ENCODE measurements around the gene CDH12. TPM values are rescaled to one million over a fixed set of nuclear protein-coding genes. Genes with fewer than 3 reads are reported as not detected.
"Not testable (repeated sequence)": the region's sequence is repeated elsewhere in the genome, so short reads cannot be mapped to it uniquely, and the experiment has no call there.

Gene CDH12
- total RNA-seq, 2 experiments from 2014 or later = not detected

DNA sequence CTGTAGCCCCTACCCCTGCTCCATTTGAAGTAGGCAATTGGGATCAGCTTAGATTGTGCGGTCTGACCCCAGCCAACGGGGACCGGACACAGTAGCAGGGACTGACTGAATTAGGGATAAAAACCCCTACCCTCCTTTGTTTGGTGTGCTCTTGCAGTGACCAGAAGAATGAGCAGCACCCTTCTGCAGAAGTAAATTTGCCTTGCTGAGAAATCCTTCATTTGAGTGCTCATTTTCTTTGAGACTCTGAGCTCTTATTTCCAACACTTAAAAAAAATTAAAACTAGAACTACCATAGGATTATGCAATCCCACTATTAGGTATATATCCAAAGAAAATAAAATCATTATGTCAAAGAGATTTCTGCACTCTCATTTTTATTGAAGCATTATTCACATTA lies 560.0 kb downstream of the CDH12 start:
- Mint-ChIP-seq H3K27me3 (ENCODE audit: low read depth) (no peaks in the 10 kb centered on the region), H3K4me1 (ENCODE audit: low read depth) (no peaks in the 10 kb centered on the region), H3K27ac (no peak overlapping the region), H3K4me3 (no peak overlapping the region), H3K36me3 (ENCODE audit: low read depth) (no peaks in the 10 kb centered on the region), H3K9me3 (ENCODE audit: insufficient read depth) (peaks cover 32% of the 10 kb centered on the region)
- ATAC-seq = no peak
- ChIA-PET CTCF (no interaction called here), POLR2A (no interaction called here)
- DNase-seq = no peak

DNA sequence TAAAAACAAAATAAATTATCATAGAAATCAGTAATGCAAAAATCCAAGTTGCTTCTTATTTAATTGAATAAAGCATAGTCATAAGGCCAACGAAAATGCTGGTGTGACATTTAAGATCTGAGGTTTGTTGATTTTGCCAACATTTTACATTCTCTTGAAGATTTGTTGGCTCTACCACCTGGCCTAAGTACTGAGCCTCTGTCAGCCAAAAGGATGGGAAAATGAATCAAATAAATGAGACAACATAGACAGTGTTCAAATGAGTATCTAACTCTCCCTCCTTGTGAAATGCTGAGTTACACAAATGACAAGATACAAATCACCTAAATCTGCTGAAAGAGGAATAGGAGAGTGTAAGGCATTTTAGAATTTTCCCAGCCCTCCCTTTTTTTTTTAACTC lies 575.0 kb downstream of the CDH12 start:
- no peak for DNase-seq
- ATAC-seq = no peak
- Mint-ChIP-seq H3K4me1 (ENCODE audit: low read depth) (no peaks in the 10 kb centered on the region), H3K9me3 (ENCODE audit: insufficient read depth) (peaks cover 15% of the 10 kb centered on the region), H3K36me3 (ENCODE audit: low read depth) (no peaks in the 10 kb centered on the region), H3K27ac (no peak overlapping the region), H3K27me3 (ENCODE audit: low read depth) (no peaks in the 10 kb centered on the region), H3K4me3 (no peak overlapping the region)
- CTCF ChIA-PET = no interaction called here
- POLR2A ChIA-PET = no interaction called here

DNA sequence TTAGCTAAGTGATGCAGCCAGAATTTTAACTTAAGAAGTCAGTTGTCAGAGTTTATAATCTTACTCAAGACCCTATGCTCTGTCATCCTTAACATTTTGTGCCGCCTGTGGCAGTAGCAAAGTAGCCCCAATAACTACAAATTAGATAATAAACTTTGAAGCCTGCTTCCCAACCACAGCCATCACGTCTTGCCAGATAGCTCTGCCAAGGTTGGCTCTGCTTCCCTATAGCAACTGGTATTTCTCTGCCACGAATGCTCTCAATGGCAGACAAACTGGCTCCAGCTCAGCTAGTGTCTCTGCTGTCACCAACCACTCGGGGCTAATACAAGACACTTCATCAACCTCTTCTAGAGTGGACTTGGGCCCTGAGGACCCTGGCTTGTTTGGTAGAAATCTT lies 576.1 kb downstream of the CDH12 start:
- ChIA-PET POLR2A (no interaction called here), CTCF (no interaction called here)
- peaks cover 15% of the 10 kb centered on the region for H3K9me3 Mint-ChIP-seq (ENCODE audit: insufficient read depth)
- H3K36me3 Mint-ChIP-seq (ENCODE audit: low read depth) = no peaks in the 10 kb centered on the region
- ATAC-seq = no peak
- no peak overlapping the region for H3K27ac Mint-ChIP-seq
- no peaks in the 10 kb centered on the region for H3K4me1 Mint-ChIP-seq (ENCODE audit: low read depth)
- H3K4me3 Mint-ChIP-seq = no peak overlapping the region
- no peaks in the 10 kb centered on the region for H3K27me3 Mint-ChIP-seq (ENCODE audit: low read depth)
- no peak for DNase-seq

DNA sequence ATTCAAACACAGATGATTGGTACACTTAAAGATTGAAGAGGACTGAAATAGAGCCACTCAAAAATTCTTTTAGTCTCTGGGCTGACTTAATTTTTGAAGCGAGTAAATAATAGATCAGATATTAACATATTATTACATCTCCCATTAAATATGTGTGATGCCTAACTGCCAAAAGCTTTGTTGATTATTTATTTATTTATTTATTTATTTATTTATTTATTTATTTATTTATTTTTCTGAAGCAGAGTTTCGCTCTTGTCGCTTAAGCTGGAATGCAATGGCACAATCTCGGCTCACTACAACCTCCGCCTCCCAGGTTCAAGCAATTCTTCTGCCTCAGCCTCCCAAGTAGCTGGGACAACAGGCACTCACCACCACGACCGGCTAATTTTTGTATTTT lies 587.3 kb downstream of the CDH12 start:
- H3K4me1 Mint-ChIP-seq (ENCODE audit: low read depth); H3K4me3 Mint-ChIP-seq; H3K27me3 Mint-ChIP-seq (ENCODE audit: low read depth); ATAC-seq; POLR2A ChIA-PET; H3K36me3 Mint-ChIP-seq (ENCODE audit: low read depth); CTCF ChIA-PET; H3K27ac Mint-ChIP-seq; DNase-seq: not testable (repeated sequence)
- peaks cover 11% of the 10 kb centered on the region for H3K9me3 Mint-ChIP-seq (ENCODE audit: insufficient read depth)

DNA sequence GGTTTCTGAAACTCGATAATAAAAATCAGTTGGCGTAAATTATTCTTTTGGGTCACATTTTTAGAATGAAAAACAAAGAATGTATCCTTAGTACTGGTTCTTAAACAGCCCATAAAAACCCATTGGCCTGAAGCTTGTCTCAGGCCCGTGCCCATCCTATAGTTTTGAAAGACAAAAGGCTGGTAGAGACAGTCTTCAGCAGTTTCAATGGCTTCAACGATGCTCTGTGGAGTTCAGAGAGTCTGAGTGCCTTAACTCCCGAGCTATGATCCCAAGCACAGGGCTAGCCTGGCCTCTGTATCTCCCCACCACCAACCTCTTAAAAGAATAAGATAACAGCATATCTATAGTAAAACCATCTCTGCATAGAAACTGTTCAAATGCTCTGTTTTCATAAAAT lies 595.0 kb downstream of the CDH12 start:
- Mint-ChIP-seq H3K36me3 (ENCODE audit: low read depth) (no peaks in the 10 kb centered on the region), H3K9me3 (ENCODE audit: insufficient read depth) (peaks cover 17% of the 10 kb centered on the region), H3K4me3 (no peak overlapping the region), H3K4me1 (ENCODE audit: low read depth) (no peaks in the 10 kb centered on the region), H3K27me3 (ENCODE audit: low read depth) (no peaks in the 10 kb centered on the region), H3K27ac (no peak overlapping the region)
- POLR2A ChIA-PET = no interaction called here
- no peak for DNase-seq
- no peak for ATAC-seq
- CTCF ChIA-PET = interaction anchor here (1.1 kb wide), 1 partner anchor 15 kb away, joined by 3 read pairs; no protein-coding TSS in a partner anchor

DNA sequence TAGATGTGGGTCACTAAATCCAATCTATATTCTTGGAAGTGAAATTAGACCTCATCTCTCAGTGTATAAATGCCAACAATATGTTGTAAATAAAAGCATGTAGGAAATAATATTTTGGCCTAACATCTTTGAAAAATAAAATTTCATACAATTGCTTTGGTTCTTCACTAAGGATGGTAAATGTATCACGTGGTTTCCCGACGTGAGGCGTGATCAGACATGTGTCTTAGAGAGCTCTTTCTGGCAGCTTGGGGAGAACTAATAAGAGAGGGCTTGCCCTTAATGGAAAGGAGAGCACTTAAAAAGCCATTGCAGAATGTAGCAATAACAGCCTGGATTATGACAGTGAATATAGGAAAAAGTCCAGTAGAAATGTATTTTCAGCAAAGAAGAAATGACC lies 602.6 kb downstream of the CDH12 start:
- Mint-ChIP-seq H3K27ac (no peak overlapping the region), H3K4me3 (no peak overlapping the region), H3K36me3 (ENCODE audit: low read depth) (no peaks in the 10 kb centered on the region), H3K4me1 (ENCODE audit: low read depth) (no peaks in the 10 kb centered on the region), H3K9me3 (ENCODE audit: insufficient read depth) (peaks cover 16% of the 10 kb centered on the region), H3K27me3 (ENCODE audit: low read depth) (no peaks in the 10 kb centered on the region)
- DNase-seq (no peak), ATAC-seq (no peak)
- CTCF ChIA-PET = no interaction called here
- POLR2A ChIA-PET = no interaction called here

DNA sequence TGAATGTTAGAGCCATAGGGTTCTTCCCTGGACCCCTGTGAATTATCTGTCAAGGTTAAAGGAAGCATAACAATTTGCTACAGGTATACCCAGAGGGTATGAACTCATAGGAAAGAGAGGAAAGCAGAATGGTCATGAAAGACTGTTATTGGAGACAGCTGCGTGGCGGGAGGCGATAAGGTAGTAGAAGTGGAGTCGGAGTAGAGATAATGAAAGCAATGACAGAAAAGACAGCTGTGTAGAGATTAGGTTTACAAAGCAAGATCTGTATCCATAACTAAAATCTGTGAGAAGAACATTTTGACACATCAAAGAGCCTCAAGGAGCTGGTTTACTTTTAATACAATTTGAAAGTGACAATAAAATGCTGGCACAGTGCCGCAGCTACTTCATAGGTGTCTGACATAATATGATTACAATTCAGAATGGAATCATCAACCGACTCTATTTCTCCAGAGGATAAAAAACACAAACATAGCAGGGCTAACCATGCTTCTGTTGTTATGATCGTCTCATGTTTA lies 603.9 kb downstream of the CDH12 start:
- POLR2A ChIA-PET = no interaction called here
- no peak for ATAC-seq
- CTCF ChIA-PET = no interaction called here
- Mint-ChIP-seq H3K4me1 (ENCODE audit: low read depth) (no peaks in the 10 kb centered on the region), H3K9me3 (ENCODE audit: insufficient read depth) (peaks cover 16% of the 10 kb centered on the region), H3K27me3 (ENCODE audit: low read depth) (no peaks in the 10 kb centered on the region), H3K36me3 (ENCODE audit: low read depth) (no peaks in the 10 kb centered on the region), H3K4me3 (no peak overlapping the region), H3K27ac (no peak overlapping the region)
- DNase-seq = no peak

DNA sequence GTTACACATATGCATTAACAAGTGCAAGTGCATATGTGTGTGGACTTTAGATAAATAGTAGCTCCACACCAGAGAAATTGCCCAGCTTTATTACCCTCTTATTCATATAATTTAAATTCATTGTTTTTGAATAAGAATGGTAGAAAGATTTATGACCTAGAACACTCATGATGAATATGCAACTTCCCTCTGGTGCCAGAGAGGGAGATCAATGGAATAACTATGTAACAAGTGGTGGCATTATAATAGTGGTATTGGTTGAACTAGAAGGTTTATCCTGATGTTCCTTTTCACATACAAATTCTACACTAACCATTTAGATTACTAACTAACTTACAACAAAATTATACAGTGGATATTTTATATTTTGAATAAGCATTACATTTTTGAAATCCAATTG lies 607.4 kb downstream of the CDH12 start:
- ATAC-seq (no peak), DNase-seq (no peak)
- no peak overlapping the region for H3K27ac Mint-ChIP-seq
- no peaks in the 10 kb centered on the region for H3K36me3 Mint-ChIP-seq (ENCODE audit: low read depth)
- no peak overlapping the region for H3K4me3 Mint-ChIP-seq
- CTCF ChIA-PET = no interaction called here
- no peaks in the 10 kb centered on the region for H3K4me1 Mint-ChIP-seq (ENCODE audit: low read depth)
- peaks cover 7% of the 10 kb centered on the region for H3K9me3 Mint-ChIP-seq (ENCODE audit: insufficient read depth)
- POLR2A ChIA-PET = no interaction called here
- no peaks in the 10 kb centered on the region for H3K27me3 Mint-ChIP-seq (ENCODE audit: low read depth)

DNA sequence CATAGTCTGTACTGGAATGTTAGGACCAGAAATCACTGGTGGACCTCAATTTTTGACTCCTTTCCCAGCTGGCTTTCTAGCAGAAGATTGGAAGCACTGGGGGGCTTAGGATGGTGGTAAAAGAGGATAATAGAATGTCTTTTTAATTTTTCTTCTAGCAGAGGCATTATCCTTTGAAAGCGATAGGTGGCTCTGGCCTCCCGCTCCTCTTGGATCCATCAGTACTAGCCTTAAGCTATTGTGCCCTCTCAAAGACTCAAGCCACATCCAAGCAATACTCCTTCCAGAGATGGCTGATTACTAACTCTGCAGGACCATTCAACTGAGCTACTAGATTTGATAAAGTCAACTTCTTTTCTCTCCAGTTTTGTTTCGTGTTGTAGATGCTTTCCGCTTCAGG lies 610.6 kb downstream of the CDH12 start:
- H3K36me3 Mint-ChIP-seq (ENCODE audit: low read depth) = no peaks in the 10 kb centered on the region
- no peak overlapping the region for H3K4me3 Mint-ChIP-seq
- ChIA-PET POLR2A (no interaction called here), CTCF (interaction anchor here (0.8 kb wide), 1 partner anchor 16 kb away, joined by 3 read pairs; no protein-coding TSS in a partner anchor)
- H3K4me1 Mint-ChIP-seq (ENCODE audit: low read depth) = no peaks in the 10 kb centered on the region
- H3K27me3 Mint-ChIP-seq (ENCODE audit: low read depth) = no peaks in the 10 kb centered on the region
- DNase-seq (no peak), ATAC-seq (no peak)
- H3K9me3 Mint-ChIP-seq (ENCODE audit: insufficient read depth) = peaks cover 4% of the 10 kb centered on the region
- H3K27ac Mint-ChIP-seq = no peak overlapping the region

DNA sequence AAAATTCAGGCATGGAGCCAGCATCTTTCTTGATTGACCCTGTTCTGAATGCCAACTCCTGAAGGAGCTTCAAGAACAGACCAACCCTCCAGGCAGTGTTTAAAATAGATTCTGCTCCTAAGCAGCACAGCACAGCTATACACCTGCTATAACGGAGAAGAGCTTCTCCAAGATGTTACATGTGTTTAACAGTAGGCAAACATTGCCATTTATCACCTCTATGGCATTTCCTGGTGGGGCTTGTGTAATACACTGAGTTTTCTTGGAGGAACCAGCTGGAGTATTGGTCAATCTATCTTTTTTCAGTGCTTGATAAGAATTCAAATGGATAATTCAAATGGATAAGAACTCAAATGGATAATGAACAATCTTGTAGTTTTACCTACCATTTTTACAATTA lies 615.1 kb downstream of the CDH12 start:
- CTCF ChIA-PET = no interaction called here
- no peak overlapping the region for H3K4me3 Mint-ChIP-seq
- no peak for ATAC-seq
- no peaks in the 10 kb centered on the region for H3K36me3 Mint-ChIP-seq (ENCODE audit: low read depth)
- H3K27ac Mint-ChIP-seq = no peak overlapping the region
- DNase-seq = no peak
- peaks cover 4% of the 10 kb centered on the region for H3K9me3 Mint-ChIP-seq (ENCODE audit: insufficient read depth)
- POLR2A ChIA-PET = no interaction called here
- H3K27me3 Mint-ChIP-seq (ENCODE audit: low read depth) = no peaks in the 10 kb centered on the region
- no peaks in the 10 kb centered on the region for H3K4me1 Mint-ChIP-seq (ENCODE audit: low read depth)

DNA sequence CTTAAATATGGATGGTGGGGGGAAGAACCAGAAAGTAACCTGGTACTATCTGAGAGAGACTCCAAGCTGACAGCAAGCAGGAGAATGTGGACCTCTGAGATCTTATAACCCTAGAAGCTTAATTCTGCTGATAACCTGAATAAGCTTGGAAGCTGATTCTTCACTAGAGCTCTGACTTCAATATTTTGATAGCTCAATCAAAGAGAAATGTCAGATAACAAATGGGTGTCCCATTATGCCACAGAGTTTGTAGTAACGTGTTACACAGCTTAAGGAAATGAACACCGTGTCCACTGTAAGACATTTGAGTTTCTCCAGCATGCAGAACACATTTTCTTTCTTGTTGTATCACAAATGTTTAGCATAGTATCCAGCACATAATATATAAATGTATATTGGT lies 626.7 kb downstream of the CDH12 start:
- POLR2A ChIA-PET = no interaction called here
- peaks cover 8% of the 10 kb centered on the region for H3K9me3 Mint-ChIP-seq (ENCODE audit: insufficient read depth)
- no peaks in the 10 kb centered on the region for H3K36me3 Mint-ChIP-seq (ENCODE audit: low read depth)
- no peaks in the 10 kb centered on the region for H3K4me1 Mint-ChIP-seq (ENCODE audit: low read depth)
- H3K27me3 Mint-ChIP-seq (ENCODE audit: low read depth) = no peaks in the 10 kb centered on the region
- CTCF ChIA-PET = no interaction called here
- DNase-seq = no peak
- no peak overlapping the region for H3K27ac Mint-ChIP-seq
- no peak overlapping the region for H3K4me3 Mint-ChIP-seq
- ATAC-seq = no peak

DNA sequence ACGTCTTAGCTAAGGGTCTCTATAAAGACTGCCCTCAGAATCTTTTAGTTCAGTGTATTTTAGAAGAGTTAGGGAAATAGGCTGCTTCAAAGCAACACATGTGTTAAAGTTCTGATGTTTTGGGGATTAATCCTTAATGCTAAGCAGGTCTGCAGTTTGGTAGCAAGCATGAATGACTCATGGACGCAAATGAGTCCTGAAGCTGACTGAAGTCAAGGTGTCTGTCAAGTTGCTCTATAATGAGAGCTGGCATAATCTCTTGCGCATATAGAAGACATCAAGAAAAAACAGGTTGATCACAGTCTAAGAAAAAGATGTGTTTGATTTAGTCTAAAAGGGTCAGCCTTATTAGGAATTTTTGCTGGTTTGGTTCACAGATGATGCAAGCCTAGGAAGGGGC lies 630.1 kb downstream of the CDH12 start:
- no peak for ATAC-seq
- Mint-ChIP-seq H3K9me3 (ENCODE audit: insufficient read depth) (peaks cover 4% of the 10 kb centered on the region), H3K4me1 (ENCODE audit: low read depth) (no peaks in the 10 kb centered on the region), H3K4me3 (no peak overlapping the region), H3K36me3 (ENCODE audit: low read depth) (no peaks in the 10 kb centered on the region), H3K27ac (no peak overlapping the region), H3K27me3 (ENCODE audit: low read depth) (no peaks in the 10 kb centered on the region)
- DNase-seq = no peak
- ChIA-PET CTCF (no interaction called here), POLR2A (no interaction called here)

DNA sequence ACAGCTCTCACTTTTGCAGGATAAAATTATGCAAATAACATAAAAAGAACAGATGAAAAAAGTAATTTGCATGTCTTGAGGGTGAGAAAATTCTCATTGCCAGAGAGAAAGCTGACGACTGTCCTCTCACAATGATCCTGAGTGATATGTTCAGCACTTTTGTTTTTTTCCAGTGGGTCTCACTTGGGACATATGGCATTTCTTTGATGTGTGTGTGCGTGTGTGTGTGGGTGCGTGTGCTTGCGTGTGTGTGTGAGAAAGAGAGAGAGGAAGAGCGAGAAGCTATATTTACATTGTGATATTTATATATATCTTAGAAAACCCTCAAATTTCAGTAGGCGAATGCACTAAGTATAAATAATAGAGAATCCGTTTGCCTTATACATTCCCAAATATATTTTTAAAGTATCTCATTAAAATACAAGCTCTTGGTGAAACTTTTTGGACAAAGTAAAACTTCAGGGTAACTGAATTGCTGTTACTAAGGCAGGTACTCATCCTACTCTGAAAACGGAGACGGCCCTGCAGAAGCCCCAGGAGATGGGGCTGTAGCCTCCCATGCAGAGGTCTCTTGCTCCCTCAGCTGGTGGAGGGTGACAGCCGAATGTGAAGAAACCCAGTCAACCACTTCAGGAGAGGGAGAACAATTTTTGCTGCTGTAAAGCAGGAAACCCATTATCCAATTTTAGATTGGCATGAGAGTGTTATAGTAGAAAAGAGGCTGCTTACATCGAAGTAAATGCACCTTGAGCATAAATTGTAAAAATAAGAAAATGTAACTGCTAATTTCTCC lies 639.2 kb downstream of the CDH12 start:
- POLR2A ChIA-PET; H3K27ac Mint-ChIP-seq; CTCF ChIA-PET; H3K4me1 Mint-ChIP-seq (ENCODE audit: low read depth); H3K9me3 Mint-ChIP-seq (ENCODE audit: insufficient read depth); H3K36me3 Mint-ChIP-seq (ENCODE audit: low read depth); H3K4me3 Mint-ChIP-seq; H3K27me3 Mint-ChIP-seq (ENCODE audit: low read depth); DNase-seq: not testable (repeated sequence)
- ATAC-seq = peak; percentile 61

All from activated CD8-positive, alpha-beta T cell treated with anti-CD3 and anti-CD28 coated beads, Interleukin-2, amount 10 ng/mL, durations not matched to agents 7 days and 5 days (primary cell).